Epithelial cell of esophagus (primary cell): ENCODE results near the gene FAM171A1.

Experiments
- DNase-seq: peaks from one replicate; pipeline ENCODE4 v3.0.0; 2010; ENCODE audit warnings: low read depth
- H3K4me3 ChIP-seq: 2 replicates; pipeline ENCODE4 v1.5.1; 2011; ENCODE audit warnings: mild to moderate bottlenecking, low read length, control low read depth
- CTCF ChIP-seq: IDR thresholded peaks from 2 replicates; pipeline ENCODE4 v1.5.1; 2011; ENCODE audit warnings: low read depth, mild to moderate bottlenecking, low read length, control low read depth, inconsistent platforms; ENCODE audit not compliant: insufficient read depth; ENCODE audit errors: missing control alignments

The FAM171A1 gene

GRCh38 chr10:15320118-15320517, 51.0 kb downstream of the FAM171A1 start:
- DNase-seq = no peak
- TF ChIP-seq CTCF = no peak
- H3K4me3 ChIP-seq = no peak overlapping the region

GRCh38 chr10:15316871-15317464, 54.1 kb downstream of the FAM171A1 start:
- no peak for DNase-seq
- H3K4me3 ChIP-seq = no peak overlapping the region
- TF ChIP-seq CTCF = no peak

GRCh38 chr10:15316145-15316544, 54.9 kb downstream of the FAM171A1 start:
- no peak for TF ChIP-seq CTCF
- no peak for DNase-seq
- H3K4me3 ChIP-seq = no peak overlapping the region

- no peak for DNase-seq
- TF ChIP-seq CTCF = no peak
- H3K4me3 ChIP-seq = no peak overlapping the region
Observed at GRCh38 chr10:15315286-15315685, 55.8 kb downstream of the FAM171A1 start.

- no peak overlapping the region for H3K4me3 ChIP-seq
- DNase-seq = no peak
- TF ChIP-seq CTCF = no peak
Observed at GRCh38 chr10:15314482-15315045, 56.5 kb downstream of the FAM171A1 start.

GRCh38 chr10:15313843-15314242, 57.2 kb downstream of the FAM171A1 start:
- TF ChIP-seq CTCF = no peak
- DNase-seq = no peak
- no peak overlapping the region for H3K4me3 ChIP-seq

GRCh38 chr10:15313047-15313446, 58.0 kb downstream of the FAM171A1 start:
- no peak for TF ChIP-seq CTCF
- no peak overlapping the region for H3K4me3 ChIP-seq
- no peak for DNase-seq
